BE2C (cell line): ENCODE data around the gene CDHR3.

Source experiments
- DNase-seq: peaks from one replicate; pipeline ENCODE4 v3.0.0-alpha.2; 2020
- H3K27me3 ChIP-seq: fragments of 250-450 bp; sonication (Bioruptor Pico); 2 replicates; pipeline ENCODE4 v1.5.1; 2020; ENCODE audit warnings: mild to moderate bottlenecking
- H3K36me3 ChIP-seq: fragments of 250-450 bp; sonication (Bioruptor Pico); 2 replicates; pipeline ENCODE4 v1.5.1; 2020; ENCODE audit warnings: mild to moderate bottlenecking
- H3K4me1 ChIP-seq: fragments of 250-450 bp; sonication (Bioruptor Pico); 2 replicates; pipeline ENCODE4 v1.5.1; 2020
- H3K4me3 ChIP-seq: 2 replicates; pipeline ENCODE4 v1.5.1; 2011; ENCODE audit warnings: low read depth, low read length
- H3K9me3 ChIP-seq: fragments of 250-450 bp; sonication (Bioruptor Pico); 2 replicates; pipeline ENCODE4 v1.5.1; 2020
- TF ChIP-seq, protein P1 (sequence below): IDR thresholded peaks from 2 replicates; pipeline ENCODE4 v1.5.1; 2012; ENCODE audit warnings: mild to moderate bottlenecking, low read depth, low read length

Gene CDHR3

DNA sequence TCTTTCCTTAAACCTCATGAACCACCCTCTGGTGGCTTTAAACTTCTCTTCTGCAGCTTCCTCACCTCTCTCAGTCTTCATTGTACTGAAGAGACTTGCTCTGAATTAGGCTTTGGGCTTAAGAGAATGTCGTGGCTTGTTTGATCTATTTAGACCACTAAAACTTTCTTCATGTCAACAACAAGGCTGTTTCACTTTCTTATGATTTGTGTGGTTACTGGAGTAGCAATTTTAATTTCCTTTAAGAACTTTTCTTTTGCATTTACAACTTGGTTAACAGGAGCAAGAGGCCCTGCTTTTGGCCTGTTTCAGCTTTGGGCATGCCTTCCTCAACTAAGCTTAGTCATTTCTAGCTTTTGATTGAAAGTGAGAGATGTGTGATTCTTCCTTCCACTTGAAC lies 38.1 kb upstream of the CDHR3 start:
- H3K4me1 ChIP-seq, result no peaks in the 10 kb centered on the region
- H3K4me3 ChIP-seq, result no peak overlapping the region
- no peaks in the 10 kb centered on the region for H3K9me3 ChIP-seq
- H3K27me3 ChIP-seq, result no peaks in the 10 kb centered on the region
- TF ChIP-seq, protein P1, sequence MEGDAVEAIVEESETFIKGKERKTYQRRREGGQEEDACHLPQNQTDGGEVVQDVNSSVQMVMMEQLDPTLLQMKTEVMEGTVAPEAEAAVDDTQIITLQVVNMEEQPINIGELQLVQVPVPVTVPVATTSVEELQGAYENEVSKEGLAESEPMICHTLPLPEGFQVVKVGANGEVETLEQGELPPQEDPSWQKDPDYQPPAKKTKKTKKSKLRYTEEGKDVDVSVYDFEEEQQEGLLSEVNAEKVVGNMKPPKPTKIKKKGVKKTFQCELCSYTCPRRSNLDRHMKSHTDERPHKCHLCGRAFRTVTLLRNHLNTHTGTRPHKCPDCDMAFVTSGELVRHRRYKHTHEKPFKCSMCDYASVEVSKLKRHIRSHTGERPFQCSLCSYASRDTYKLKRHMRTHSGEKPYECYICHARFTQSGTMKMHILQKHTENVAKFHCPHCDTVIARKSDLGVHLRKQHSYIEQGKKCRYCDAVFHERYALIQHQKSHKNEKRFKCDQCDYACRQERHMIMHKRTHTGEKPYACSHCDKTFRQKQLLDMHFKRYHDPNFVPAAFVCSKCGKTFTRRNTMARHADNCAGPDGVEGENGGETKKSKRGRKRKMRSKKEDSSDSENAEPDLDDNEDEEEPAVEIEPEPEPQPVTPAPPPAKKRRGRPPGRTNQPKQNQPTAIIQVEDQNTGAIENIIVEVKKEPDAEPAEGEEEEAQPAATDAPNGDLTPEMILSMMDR, result no peak
- DNase-seq, result no peak
- H3K36me3 ChIP-seq, result no peaks in the 10 kb centered on the region

- H3K4me1 ChIP-seq, result no peaks in the 10 kb centered on the region
- TF ChIP-seq, protein P1, result no peak
- H3K9me3 ChIP-seq, result no peaks in the 10 kb centered on the region
- no peaks in the 10 kb centered on the region for H3K36me3 ChIP-seq
- H3K4me3 ChIP-seq, result no peak overlapping the region
- DNase-seq, result no peak
- H3K27me3 ChIP-seq, result no peaks in the 10 kb centered on the region
These were observed 36.9 kb upstream of the CDHR3 start for GRCh38 chr7:105926131-105926530.

- Histone ChIP-seq H3K4me1 (no peaks in the 10 kb centered on the region; the same call in 1 of the 2 replicates), H3K9me3 (no peaks in the 10 kb centered on the region), H3K27me3 (no peaks in the 10 kb centered on the region), H3K36me3 (no peaks in the 10 kb centered on the region), H3K4me3 (no peak overlapping the region)
- TF ChIP-seq, protein P1, result no peak
- DNase-seq, result no peak
These were observed 31.9 kb upstream of the CDHR3 start for GRCh38 chr7:105931179-105931578.

GRCh38 chr7:105932835-105933477 lies 30.1 kb upstream of the CDHR3 start:
- TF ChIP-seq, protein P1, result no peak
- Histone ChIP-seq H3K4me3 (no peak overlapping the region), H3K4me1 (no peaks in the 10 kb centered on the region; the same call in 1 of the 2 replicates), H3K27me3 (no peaks in the 10 kb centered on the region), H3K36me3 (no peaks in the 10 kb centered on the region), H3K9me3 (no peaks in the 10 kb centered on the region)
- DNase-seq, result no peak

DNA sequence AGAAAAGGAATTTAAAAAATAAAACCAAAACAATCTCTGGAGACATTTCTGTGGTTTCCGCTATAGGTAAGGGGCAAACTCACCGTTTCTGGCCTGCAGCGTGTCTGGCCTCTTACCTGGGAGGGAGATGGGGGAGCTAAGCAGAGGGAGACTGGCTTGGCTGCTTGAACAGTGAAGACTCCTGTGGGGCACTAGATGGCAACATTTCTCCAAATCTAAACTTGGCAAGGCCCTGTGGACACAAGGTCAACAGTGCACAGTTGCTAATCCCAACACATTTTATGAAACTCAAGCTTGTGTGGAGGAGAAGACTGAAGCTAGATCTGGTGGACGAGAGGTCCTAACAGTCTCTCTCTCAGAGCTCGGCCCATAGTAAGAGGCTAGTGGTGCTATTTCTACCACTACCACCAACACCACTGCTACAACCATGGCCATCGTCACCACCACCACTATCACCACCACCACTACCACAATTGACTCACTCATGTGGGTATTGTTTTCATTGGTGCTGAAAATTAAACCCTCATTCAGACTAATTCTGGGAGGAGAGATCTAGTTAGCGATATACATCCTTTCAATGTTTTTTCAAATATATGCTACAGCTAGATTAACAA lies 28.4 kb upstream of the CDHR3 start:
- TF ChIP-seq, protein P1, result peak; percentile 62
- DNase-seq, result no peak
- Histone ChIP-seq H3K4me1 (no peaks in the 10 kb centered on the region; the same call in 1 of the 2 replicates), H3K36me3 (no peaks in the 10 kb centered on the region), H3K4me3 (no peak overlapping the region), H3K9me3 (no peaks in the 10 kb centered on the region), H3K27me3 (no peaks in the 10 kb centered on the region)

GRCh38 chr7:105935250-105935649 lies 27.8 kb upstream of the CDHR3 start:
- H3K4me3 ChIP-seq, result no peak overlapping the region
- H3K36me3 ChIP-seq, result no peaks in the 10 kb centered on the region
- no peak for DNase-seq
- no peaks in the 10 kb centered on the region for H3K9me3 ChIP-seq
- no peaks in the 10 kb centered on the region for H3K27me3 ChIP-seq
- H3K4me1 ChIP-seq, result peaks cover 5% of the 10 kb centered on the region
- TF ChIP-seq, protein P1, result no peak
